Uterus (tissue), 4 donors: ENCODE data around the gene S100A16. TPM values are rescaled to one million over a fixed set of nuclear protein-coding genes. Genes with fewer than 3 reads are reported as not detected.

Experiments
- DNase-seq, 2 donors: peaks; one replicate each; pipeline ENCODE4 v3.0.0-alpha.2; 2019 to 2020
- H3K27ac ChIP-seq, 2 donors: fragments of 200-600 bp; sonication (generic); 1 replicate in 1 of 2; 2 replicates in 1 of 2; pipeline ENCODE4 v1.5.1; 2016 to 2018
- H3K27me3 ChIP-seq, 2 donors: fragments of 200-600 bp; sonication (generic); one replicate each; pipeline ENCODE4 v1.5.1; 2018 to 2019; ENCODE audit warnings: control low read depth in 1 of 2
- H3K36me3 ChIP-seq, 2 donors: fragments of 200-600 bp; sonication (generic); one replicate each; pipeline ENCODE4 v1.5.1; 2019; ENCODE audit warnings: control low read depth in 1 of 2
- H3K4me1 ChIP-seq, 2 donors: fragments of 200-600 bp; sonication (generic); one replicate each; pipeline ENCODE4 v1.5.1; 2018 to 2019; ENCODE audit warnings: control low read depth in 1 of 2
- H3K4me3 ChIP-seq, 2 donors: fragments of 200-600 bp; sonication (generic); 1 replicate in 1 of 2; 2 replicates in 1 of 2; pipeline ENCODE4 v1.5.1; 2018 to 2019; ENCODE audit warnings: mild to moderate bottlenecking in 1 of 2
- H3K9me3 ChIP-seq, 2 donors: fragments of 200-600 bp; sonication (generic); one replicate each; pipeline ENCODE4 v1.5.1; 2019; ENCODE audit warnings: control low read depth in 1 of 2
- CTCF ChIP-seq, 4 experiments: fragments of 200-600 bp in 2 of 4; fragments of 450-650 bp in 2 of 4; sonication (generic) in 2 of 4; IDR thresholded peaks; one replicate each; pipeline ENCODE4 v1.5.1; 2016 to 2019; ENCODE audit warnings: antibody characterized with exemption in 4 of 4, mild to moderate bottlenecking in 2 of 4, moderate library complexity in 1 of 4
- POLR2A ChIP-seq, 2 donors: fragments of 450-650 bp; IDR thresholded peaks; one replicate each; pipeline ENCODE4 v1.6.1; 2016; ENCODE audit warnings: antibody characterized with exemption in 2 of 2, mild to moderate bottlenecking in 1 of 2, moderate library complexity in 1 of 2
- intact Hi-C: fragments of 100-400 bp; cut with DNase I; formaldehyde crosslinking; loops from one replicate; pipeline ENCODE4 v1.15.1; 2023; ENCODE audit warnings: low total_unique reads
- total RNA-seq, 4 donors: library from RNA; depleted of rRNA in 3 of 4; stranded (reverse); fragments of >200 nt in 3 of 4; gene quantifications; one replicate each; pipeline versions ENCODE4 v1.1.0 to v1.2.4, GENCODE V29; 2014 to 2023
- donor health status: DM: yes; HTN: yes; CAD: no.

Gene S100A16
- total RNA-seq, 4 donors from 2014 or later, result 57.4 to 122 (median 72.1) TPM

GRCh38 chr1:153623101-153623500, 10.2 kb upstream of the S100A16 start:
- no peaks in the 10 kb centered on the region for H3K36me3 ChIP-seq
- H3K4me3 ChIP-seq, result no peak overlapping the region
- no peak for TF ChIP-seq CTCF (IDR thresholded peaks at IDR 0.05)
- no peak for TF ChIP-seq POLR2A (IDR thresholded peaks at IDR 0.05)
- DNase-seq, result no peak
- peaks cover 0 to 6% of the 10 kb centered on the region in 2 donors for H3K4me1 ChIP-seq
- no peak overlapping the region for H3K27ac ChIP-seq
- H3K9me3 ChIP-seq, result no peaks in the 10 kb centered on the region
- intact Hi-C loops, result no loop called here
- no peaks in the 10 kb centered on the region for H3K27me3 ChIP-seq

- intact Hi-C loops, result no loop called here
- Histone ChIP-seq H3K27ac (no peak overlapping the region), H3K4me1 (no peaks in the 10 kb centered on the region), H3K27me3 (no peaks in the 10 kb centered on the region), H3K4me3 (no peak overlapping the region), H3K36me3 (no peaks in the 10 kb centered on the region), H3K9me3 (no peaks in the 10 kb centered on the region)
- TF ChIP-seq POLR2A (IDR thresholded peaks at IDR 0.05) (no peak), CTCF (IDR thresholded peaks at IDR 0.05) (no peak)
- no peak for DNase-seq
These were observed 6.2 kb upstream of the S100A16 start for GRCh38 chr1:153619171-153619570.

GRCh38 chr1:153617663-153618062, 4.7 kb upstream of the S100A16 start:
- Histone ChIP-seq H3K36me3 (no peaks in the 10 kb centered on the region), H3K4me3 (no peak overlapping the region), H3K27ac (peak overlapping the region in 1 of 2 donors; percentile 6), H3K4me1 (no peaks in the 10 kb centered on the region), H3K27me3 (no peaks in the 10 kb centered on the region), H3K9me3 (no peaks in the 10 kb centered on the region)
- intact Hi-C loops, result no loop called here
- TF ChIP-seq POLR2A (IDR thresholded peaks at IDR 0.05), result no peak
- TF ChIP-seq CTCF (IDR thresholded peaks at IDR 0.05), result peak; percentile 21 to 70 (median 47)
- peak; percentile 41 to 71 for DNase-seq

GRCh38 chr1:153616917-153617311, 4.0 kb upstream of the S100A16 start:
- Histone ChIP-seq H3K27ac (peak overlapping the region in 1 of 2 donors; percentile 6), H3K4me1 (no peaks in the 10 kb centered on the region), H3K9me3 (no peaks in the 10 kb centered on the region), H3K36me3 (no peaks in the 10 kb centered on the region), H3K27me3 (no peaks in the 10 kb centered on the region), H3K4me3 (no peak overlapping the region)
- DNase-seq, result no peak
- intact Hi-C loops, result no loop called here
- TF ChIP-seq CTCF (IDR thresholded peaks at IDR 0.05) (no peak), POLR2A (IDR thresholded peaks at IDR 0.05) (no peak)

- H3K4me1 ChIP-seq, result no peaks in the 10 kb centered on the region
- intact Hi-C loops, result no loop called here
- no peaks in the 10 kb centered on the region for H3K27me3 ChIP-seq
- no peak within 1 kb of the TSS for H3K4me3 ChIP-seq
- no peaks in the 10 kb centered on the region for H3K9me3 ChIP-seq
- no peak for TF ChIP-seq CTCF (IDR thresholded peaks at IDR 0.05)
- no peak for TF ChIP-seq POLR2A (IDR thresholded peaks at IDR 0.05)
- no peaks in the 10 kb centered on the region for H3K36me3 ChIP-seq
- no peak for DNase-seq
- peak within 1 kb of the TSS in 1 of 2 donors; percentile 6 for H3K27ac ChIP-seq
These were observed 3.4 kb upstream of the S100A16 start, which contains the start of gene S100A14 for GRCh38 chr1:153616144-153616916. S100A14 (minus strand) TSS chr1:153616325; CDS start chr1:153615858, 467 bp downstream.
